BE2C (cell line): ENCODE results near the gene LRRC23.
A peak's percentile ranks its signal among the peaks of the same experiment; 100 is the strongest.

Experiments
- DNase-seq: peaks from one replicate; pipeline ENCODE4 v3.0.0-alpha.2; 2020
- H3K27me3 ChIP-seq: fragments of 250-450 bp; sonication (Bioruptor Pico); 2 replicates; pipeline ENCODE4 v1.5.1; 2020; ENCODE audit warnings: mild to moderate bottlenecking
- H3K36me3 ChIP-seq: fragments of 250-450 bp; sonication (Bioruptor Pico); 2 replicates; pipeline ENCODE4 v1.5.1; 2020; ENCODE audit warnings: mild to moderate bottlenecking
- H3K4me1 ChIP-seq: fragments of 250-450 bp; sonication (Bioruptor Pico); 2 replicates; pipeline ENCODE4 v1.5.1; 2020
- H3K4me3 ChIP-seq: 2 replicates; pipeline ENCODE4 v1.5.1; 2011; ENCODE audit warnings: low read depth, low read length
- H3K9me3 ChIP-seq: fragments of 250-450 bp; sonication (Bioruptor Pico); 2 replicates; pipeline ENCODE4 v1.5.1; 2020
- CTCF ChIP-seq: IDR thresholded peaks from 2 replicates; pipeline ENCODE4 v1.5.1; 2012; ENCODE audit warnings: mild to moderate bottlenecking, low read depth, low read length

Gene LRRC23

DNA sequence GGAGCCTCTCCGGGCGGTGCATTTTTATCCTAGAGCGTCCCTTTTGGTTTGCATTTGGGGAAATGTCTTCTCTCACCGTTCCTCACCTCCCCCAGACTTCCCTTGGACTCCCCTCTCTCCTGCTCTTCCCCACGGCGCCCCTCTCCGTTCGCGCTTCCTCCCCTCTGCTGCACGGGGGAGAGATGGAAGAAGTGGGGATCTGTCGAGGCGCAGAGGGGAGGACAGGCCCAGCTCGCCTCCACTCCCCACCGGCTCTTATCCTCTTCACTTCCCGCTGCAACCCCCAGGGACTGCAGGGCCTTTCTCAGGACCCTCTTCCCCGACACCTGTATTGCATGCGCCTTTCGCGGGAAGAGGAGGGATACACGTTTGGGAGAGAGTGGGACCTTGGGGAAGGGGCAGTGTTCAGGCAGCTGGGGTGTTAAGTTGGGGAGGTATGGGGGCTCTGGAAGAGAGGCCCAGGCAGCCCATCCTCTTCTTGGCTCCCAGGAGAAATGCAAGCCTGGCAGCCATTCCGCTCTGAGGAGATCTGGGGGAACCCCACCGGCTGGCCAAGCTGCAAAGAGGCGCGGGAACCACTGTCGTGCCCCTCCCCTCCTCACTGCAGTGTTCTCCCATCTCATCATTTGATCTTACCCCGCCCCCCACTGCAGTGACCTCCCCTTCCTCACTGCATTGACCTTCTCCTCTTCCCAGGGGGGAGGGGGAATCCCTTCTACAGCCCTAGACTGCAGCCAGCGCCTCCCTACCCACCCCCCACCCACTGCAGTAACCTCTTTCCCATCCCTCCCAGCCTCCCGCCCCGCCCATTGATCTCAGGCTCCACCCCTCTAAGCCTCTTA, 10.5 kb downstream of the LRRC23 start:
- no peak for TF ChIP-seq CTCF
- H3K27me3 ChIP-seq: no peaks in the 10 kb centered on the region
- peaks cover 3% of the 10 kb centered on the region; the same call in 1 of the 2 replicates for H3K4me1 ChIP-seq
- DNase-seq: peak; percentile 79
- peaks cover 27% of the 10 kb centered on the region for H3K36me3 ChIP-seq
- no peaks in the 10 kb centered on the region for H3K9me3 ChIP-seq
- peak overlapping the region; percentile 90 for H3K4me3 ChIP-seq

GRCh38 chr12:6915789-6916285, 11.2 kb downstream of the LRRC23 start:
- peak overlapping the region; percentile 90 for H3K4me3 ChIP-seq
- H3K9me3 ChIP-seq: no peaks in the 10 kb centered on the region
- no peak for DNase-seq
- TF ChIP-seq CTCF: no peak
- H3K4me1 ChIP-seq: peaks cover 3% of the 10 kb centered on the region; the same call in 1 of the 2 replicates
- peaks cover 27% of the 10 kb centered on the region for H3K36me3 ChIP-seq
- H3K27me3 ChIP-seq: no peaks in the 10 kb centered on the region

- H3K36me3 ChIP-seq: peaks cover 29% of the 10 kb centered on the region
- no peak overlapping the region for H3K4me3 ChIP-seq
- DNase-seq: no peak
- no peak for TF ChIP-seq CTCF
- no peaks in the 10 kb centered on the region for H3K9me3 ChIP-seq
- H3K4me1 ChIP-seq: peaks cover 3% of the 10 kb centered on the region; the same call in 1 of the 2 replicates
- H3K27me3 ChIP-seq: no peaks in the 10 kb centered on the region
Observed at GRCh38 chr12:6916426-6917200, 12.0 kb downstream of the LRRC23 start.

DNA sequence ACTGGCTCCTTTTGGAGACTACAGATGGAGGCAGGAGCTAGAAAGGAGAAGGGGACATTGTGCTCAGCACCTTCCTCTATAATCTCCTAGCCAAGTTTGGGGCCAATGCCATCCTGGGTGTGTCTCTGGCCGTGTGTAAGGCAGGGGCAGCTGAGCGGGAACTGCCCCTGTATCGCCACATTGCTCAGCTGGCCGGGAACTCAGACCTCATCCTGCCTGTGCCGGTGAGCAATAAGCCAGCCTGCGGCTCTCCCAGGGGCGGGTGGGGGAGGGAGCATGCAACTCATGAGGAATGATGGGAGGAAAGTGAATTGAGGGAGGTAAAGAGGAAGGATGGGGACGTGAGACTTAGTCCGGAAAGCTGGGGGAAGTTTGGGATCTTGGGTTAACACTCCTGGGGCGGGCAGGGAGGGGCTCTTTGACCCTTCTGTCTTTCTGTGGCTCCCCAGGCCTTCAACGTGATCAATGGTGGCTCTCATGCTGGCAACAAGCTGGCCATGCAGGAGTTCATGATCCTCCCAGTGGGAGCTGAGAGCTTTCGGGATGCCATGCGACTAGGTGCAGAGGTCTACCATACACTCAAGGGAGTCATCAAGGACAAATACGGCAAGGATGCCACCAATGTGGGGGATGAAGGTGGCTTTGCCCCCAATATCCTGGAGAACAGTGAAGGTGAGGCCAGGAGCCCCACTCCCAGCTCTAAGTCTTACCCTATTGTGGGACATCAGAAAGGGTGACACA, 13.0 kb downstream of the LRRC23 start:
- no peaks in the 10 kb centered on the region for H3K9me3 ChIP-seq
- no peak for TF ChIP-seq CTCF
- no peak overlapping the region for H3K4me3 ChIP-seq
- H3K4me1 ChIP-seq: peaks cover 3% of the 10 kb centered on the region; the same call in 1 of the 2 replicates
- DNase-seq: no peak
- no peaks in the 10 kb centered on the region for H3K27me3 ChIP-seq
- H3K36me3 ChIP-seq: peaks cover 39% of the 10 kb centered on the region

DNA sequence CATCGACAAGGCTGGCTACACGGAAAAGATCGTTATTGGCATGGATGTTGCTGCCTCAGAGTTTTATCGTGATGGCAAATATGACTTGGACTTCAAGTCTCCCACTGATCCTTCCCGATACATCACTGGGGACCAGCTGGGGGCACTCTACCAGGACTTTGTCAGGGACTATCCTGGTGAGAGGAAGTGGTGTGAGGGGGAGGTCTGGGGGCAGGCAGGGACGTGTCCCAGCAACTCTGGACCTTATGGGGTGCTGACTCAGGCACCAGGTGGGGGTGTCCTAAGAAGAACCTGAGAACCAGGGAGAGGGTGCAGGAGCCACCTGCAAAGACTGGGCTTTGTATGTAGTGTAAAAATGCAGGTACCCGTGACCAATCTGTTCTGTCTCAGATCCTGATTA, 15.0 kb downstream of the LRRC23 start:
- Histone ChIP-seq H3K36me3 (peaks cover 39% of the 10 kb centered on the region), H3K27me3 (no peaks in the 10 kb centered on the region), H3K9me3 (no peaks in the 10 kb centered on the region), H3K4me3 (no peak overlapping the region), H3K4me1 (peaks cover 2% of the 10 kb centered on the region)
- no peak for TF ChIP-seq CTCF
- DNase-seq: no peak
